K562 (cell line): ENCODE measurements around the gene COL8A2. TPM values are rescaled to one million over a fixed set of nuclear protein-coding genes. Genes with fewer than 3 reads are reported as not detected.

ENCODE experiments used
- NFYB ChIP-seq: IDR thresholded peaks from 2 replicates; pipeline ENCODE4 v1.6.1; 2011; ENCODE audit warnings: mild to moderate bottlenecking, moderate library complexity; ENCODE audit not compliant: insufficient read length; ENCODE audit errors: extremely low read depth
- PBX2 ChIP-seq, 2 experiments: IDR thresholded peaks in 1 of 2; conservative IDR thresholded peaks in 1 of 2; 2 replicates each; pipeline ENCODE4 v1.6.1; 2016; ENCODE audit warnings: low read depth in 2 of 2, mild to moderate bottlenecking in 1 of 2, missing compliant biosample characterization in 1 of 2, missing genetic modification characterization in 1 of 2, moderate library complexity in 1 of 2
- ZBTB49 ChIP-seq: sonication (generic); formaldehyde crosslinking; IDR thresholded peaks from 2 replicates; pipeline ENCODE4 v1.8.0; 2022; ENCODE audit warnings: missing genetic modification reagents, mild to moderate bottlenecking, borderline replicate concordance
- ZKSCAN1 ChIP-seq: fragments of 150-350 bp; IDR thresholded peaks from 2 replicates; pipeline ENCODE4 v1.6.1; 2016; ENCODE audit warnings: low read depth, low read length
- ZNF3 ChIP-seq: fragments of 250-450 bp; sonication (Bioruptor Pico); IDR thresholded peaks from 2 replicates; pipeline ENCODE4 v1.5.0; 2021; ENCODE audit warnings: mild to moderate bottlenecking, moderate library complexity
- polyA plus RNA-seq, 8 experiments: library from polyadenylated mRNA; depleted of rRNA in 4 of 8; stranded (reverse) in 5 of 8; unstranded in 3 of 8; fragments of >200 nt; fragmentation: Nextera tagmentation in 2 of 8; fragmentation: Illumina TruSeq in 1 of 8; extraction: Ambion mirVana in 2 of 8; extraction: Trizol in 1 of 8; gene quantifications; 2 replicates each; pipeline versions ENCODE4 v1.2.1 to v1.2.3, GENCODE V29; 2011 to 2014; ENCODE audit warnings: inconsistent platforms in 1 of 8, missing spikeins in 1 of 8
- total RNA-seq, 7 experiments: library from RNA; depleted of rRNA in 6 of 7; stranded (reverse); fragments of >200 nt in 6 of 7; fragmentation: Illumina TruSeq in 2 of 7; extraction: Trizol in 2 of 7; gene quantifications; 2 replicates each; pipeline versions ENCODE4 v1.2.1 to v1.2.3, GENCODE V29; 2011 to 2021; ENCODE audit warnings: low replicate concordance in 1 of 7

COL8A2 gene
- total and polyA plus RNA-seq, 9 of the 15 experiments (the other 6 are each of a cell fraction or from before 2014, with no cell fraction given), result 0.03 to 0.14 (median 0.04) TPM; not detected in 5

- TF ChIP-seq PBX2 (CRISPR knock-in tag; IDR thresholded peaks at IDR 0.05; ENCODE audit: low read depth), result no peak
- TF ChIP-seq PBX2 (tag; conservative IDR thresholded peaks at IDR 0.05; ENCODE audit: low read depth), result no peak
- no peak for TF ChIP-seq ZKSCAN1
- TF ChIP-seq NFYB, result no peak
- no peak for TF ChIP-seq ZBTB49
- TF ChIP-seq ZNF3 (CRISPR knock-in tag), result no peak
Measured at GRCh38 chr1:36094621-36095061, 30.4 kb downstream of the COL8A2 start (continued).
